ENCODE results near the gene HHIPL1.

The HHIPL1 gene

DNA sequence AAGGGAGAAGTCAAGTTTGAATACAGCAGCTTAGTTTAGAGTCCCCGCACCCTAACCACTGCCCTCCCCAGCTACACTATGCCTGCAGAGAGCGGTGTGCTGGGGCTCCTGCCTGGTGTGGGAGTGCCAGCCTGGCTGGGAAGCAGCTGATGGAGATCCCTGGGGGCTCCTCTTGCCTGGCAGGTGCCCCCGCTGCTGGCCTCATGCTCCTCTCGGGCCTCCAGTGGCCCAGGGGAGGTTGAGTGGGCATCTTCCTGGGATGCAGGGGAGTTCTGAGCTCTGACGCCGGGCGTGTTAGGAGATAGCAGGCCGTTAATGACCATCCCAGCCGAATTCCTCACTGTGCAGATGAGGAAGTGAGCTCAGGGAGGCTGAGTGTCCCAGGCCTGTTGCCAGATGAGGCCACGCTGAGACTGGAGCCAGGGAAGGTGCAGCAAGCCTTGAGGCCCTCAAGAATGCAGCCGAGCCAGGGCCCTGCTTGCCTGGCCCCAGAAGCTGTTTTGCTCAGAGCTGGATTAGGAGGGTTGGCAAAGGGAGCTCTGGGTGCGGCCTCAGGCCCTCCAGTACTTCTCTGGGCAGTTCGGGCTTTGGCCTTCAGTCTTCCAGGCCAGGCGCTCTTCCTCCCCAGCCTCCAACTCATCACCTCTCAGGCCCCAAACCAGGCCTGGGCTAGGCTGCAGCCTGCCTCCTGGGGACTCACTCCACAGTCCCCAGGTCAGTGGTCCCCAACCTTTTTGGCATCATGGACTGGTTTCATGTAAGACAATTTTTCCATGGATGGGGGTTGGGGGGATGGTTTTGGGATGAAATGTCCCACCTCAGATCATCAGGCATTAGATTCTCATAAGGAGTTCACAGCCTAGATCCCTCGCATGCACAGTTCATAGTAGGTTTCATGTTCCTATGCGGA, 32.6 kb downstream of the HHIPL1 start:
- no peak for DNase-seq

- no peak for DNase-seq
Observed at GRCh38 chr14:99678198-99678597, 33.3 kb downstream of the HHIPL1 start.

DNA sequence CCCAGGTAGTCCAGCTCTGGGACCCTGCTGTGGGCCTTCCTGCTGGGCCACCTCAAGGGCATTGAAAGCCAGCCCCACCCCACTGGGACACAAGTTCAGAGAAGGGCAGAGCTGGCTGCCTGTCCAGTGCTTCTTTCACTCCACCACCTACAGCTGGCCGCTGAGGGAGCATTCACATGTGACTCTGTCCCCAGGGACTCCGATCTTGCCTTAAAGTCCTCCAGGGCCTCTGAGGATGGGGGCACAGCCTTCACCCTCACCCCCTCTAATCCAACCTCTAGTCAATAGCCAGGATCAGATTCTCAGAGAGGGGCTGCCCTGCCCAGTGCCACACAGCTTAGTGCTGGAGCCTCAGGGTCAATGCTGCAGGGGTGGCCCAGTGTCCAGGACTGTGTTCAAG, 34.2 kb downstream of the HHIPL1 start:
- no peak for DNase-seq

GRCh38 chr14:99679543-99679942, 34.6 kb downstream of the HHIPL1 start:
- no peak for DNase-seq

- no peak for DNase-seq
Observed at GRCh38 chr14:99679996-99680395, 35.1 kb downstream of the HHIPL1 start.

- no peak for DNase-seq
Observed at GRCh38 chr14:99681101-99681831, 36.3 kb downstream of the HHIPL1 start.

GRCh38 chr14:99681832-99682148, 36.9 kb downstream of the HHIPL1 start:
- no peak for DNase-seq

GRCh38 chr14:99682809-99683618, 38.1 kb downstream of the HHIPL1 start:
- peak; percentile 55 for DNase-seq

GRCh38 chr14:99683619-99684409, 38.9 kb downstream of the HHIPL1 start, which contains the start of gene CYP46A1:
CYP46A1 (plus strand) TSS chr14:99684298; CDS start chr14:99684418, 120 bp downstream.
- peak; percentile 98 for DNase-seq

GRCh38 chr14:99684410-99684934, 39.5 kb downstream of the HHIPL1 start:
- DNase-seq: no peak

- DNase-seq: no peak
Observed at GRCh38 chr14:99685151-99685591, 40.2 kb downstream of the HHIPL1 start.

GRCh38 chr14:99685596-99685995, 40.7 kb downstream of the HHIPL1 start:
- no peak for DNase-seq

- DNase-seq: no peak
Observed at GRCh38 chr14:99686557-99687283, 41.8 kb downstream of the HHIPL1 start.

- no peak for DNase-seq
Observed at GRCh38 chr14:99687284-99688209, 42.6 kb downstream of the HHIPL1 start.

- no peak for DNase-seq
Observed at GRCh38 chr14:99688210-99688581, 43.3 kb downstream of the HHIPL1 start.

GRCh38 chr14:99688629-99689028, 43.7 kb downstream of the HHIPL1 start:
- DNase-seq: no peak

DNA sequence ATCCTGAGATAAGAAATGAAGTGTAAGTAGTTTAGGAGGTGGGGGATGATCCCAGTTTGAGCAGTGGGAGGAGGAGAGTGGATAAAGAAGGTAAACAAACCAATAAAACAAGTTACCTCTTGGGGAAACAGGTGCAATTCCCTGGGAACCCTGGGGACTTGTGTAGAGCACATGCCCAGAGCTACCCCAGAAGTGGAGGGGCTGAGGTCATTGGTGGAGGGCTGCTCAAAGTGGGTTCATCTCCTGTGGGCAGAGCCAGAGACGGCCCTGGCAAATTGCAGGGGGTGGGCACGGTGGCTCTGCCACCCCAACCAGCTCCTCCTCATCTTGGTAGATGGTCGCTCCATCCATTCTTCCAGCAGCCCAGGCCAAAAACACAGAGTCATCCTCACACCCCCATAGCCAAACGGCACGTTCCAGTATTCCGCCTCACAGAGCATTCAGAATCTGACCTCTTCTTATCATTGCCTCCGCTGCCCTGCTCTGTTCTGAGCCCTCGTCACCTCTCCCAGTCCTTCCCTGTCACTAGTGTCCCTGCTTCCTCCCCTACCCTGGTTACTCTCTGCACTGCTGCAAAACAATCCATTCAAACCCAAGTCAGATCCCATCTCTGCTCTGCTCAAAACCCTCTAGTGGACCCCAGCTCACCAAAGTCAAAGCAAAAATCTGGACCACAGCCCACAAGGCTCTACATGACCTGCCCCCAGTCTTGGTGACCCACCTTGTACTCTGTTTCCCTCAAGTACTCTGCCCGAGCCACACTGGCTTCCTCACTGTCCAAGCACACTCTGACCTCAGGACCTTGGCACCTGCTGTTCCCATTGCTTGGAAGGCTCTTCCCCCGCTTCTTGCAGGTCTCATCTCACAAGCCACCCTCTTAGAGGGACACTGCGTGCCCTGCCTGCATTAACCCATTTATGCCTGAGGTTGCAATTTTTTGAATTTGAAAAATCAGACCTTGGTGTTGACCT, 44.6 kb downstream of the HHIPL1 start:
- DNase-seq: no peak

DNA sequence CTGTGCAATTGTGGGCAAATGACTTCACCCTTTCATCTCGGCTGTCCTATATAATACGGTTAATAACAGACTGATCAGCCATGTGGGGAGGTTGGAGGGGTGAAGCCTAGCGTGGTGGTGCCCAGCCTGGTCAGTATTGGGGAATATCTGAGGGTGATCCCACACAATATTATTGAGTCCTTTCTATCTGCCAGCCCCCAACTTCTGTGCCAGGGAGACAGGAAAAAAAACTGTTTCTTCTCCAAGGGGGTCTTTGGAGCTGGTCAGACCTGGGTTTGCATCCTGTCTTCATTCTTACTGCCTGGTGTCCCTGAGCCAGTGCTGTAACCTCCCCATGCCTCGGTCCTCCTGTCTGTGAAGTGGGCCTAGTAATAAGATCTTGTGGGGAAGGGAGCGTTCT, 45.7 kb downstream of the HHIPL1 start:
- DNase-seq: no peak

Data from NCI-H1092 (cell line).